GM12892 (cell line): ENCODE results near the gene DLX2.
A peak's percentile ranks its signal among the peaks of the same experiment; 100 is the strongest.
"Not testable (repeated sequence)": the region's sequence is repeated elsewhere in the genome, so short reads cannot be mapped to it uniquely, and the experiment has no call there.

Experiments
- DNase-seq: peaks from one replicate; pipeline ENCODE4 v3.0.0; 2011; ENCODE audit not compliant: insufficient read length
- FAIRE-seq: peaks from 2 replicates; lab custom pipeline; 2011; peaks lifted over from hg19 to GRCh38; lab: Jason Lieb, UNC
- POLR2A ChIP-seq: IDR thresholded peaks from 2 replicates; pipeline ENCODE4 v1.6.1; 2011; ENCODE audit warnings: low read depth, low read length, control low read depth
- POLR2AphosphoS5 ChIP-seq: IDR thresholded peaks from 2 replicates; pipeline ENCODE4 v1.6.1; 2011; ENCODE audit warnings: low read depth, low read length, control low read depth
- TAF1 ChIP-seq: IDR thresholded peaks from 2 replicates; pipeline ENCODE4 v1.6.1; 2011; ENCODE audit warnings: low read depth, mild to moderate bottlenecking, control low read depth, low read length, borderline replicate concordance

DLX2 gene

DNA sequence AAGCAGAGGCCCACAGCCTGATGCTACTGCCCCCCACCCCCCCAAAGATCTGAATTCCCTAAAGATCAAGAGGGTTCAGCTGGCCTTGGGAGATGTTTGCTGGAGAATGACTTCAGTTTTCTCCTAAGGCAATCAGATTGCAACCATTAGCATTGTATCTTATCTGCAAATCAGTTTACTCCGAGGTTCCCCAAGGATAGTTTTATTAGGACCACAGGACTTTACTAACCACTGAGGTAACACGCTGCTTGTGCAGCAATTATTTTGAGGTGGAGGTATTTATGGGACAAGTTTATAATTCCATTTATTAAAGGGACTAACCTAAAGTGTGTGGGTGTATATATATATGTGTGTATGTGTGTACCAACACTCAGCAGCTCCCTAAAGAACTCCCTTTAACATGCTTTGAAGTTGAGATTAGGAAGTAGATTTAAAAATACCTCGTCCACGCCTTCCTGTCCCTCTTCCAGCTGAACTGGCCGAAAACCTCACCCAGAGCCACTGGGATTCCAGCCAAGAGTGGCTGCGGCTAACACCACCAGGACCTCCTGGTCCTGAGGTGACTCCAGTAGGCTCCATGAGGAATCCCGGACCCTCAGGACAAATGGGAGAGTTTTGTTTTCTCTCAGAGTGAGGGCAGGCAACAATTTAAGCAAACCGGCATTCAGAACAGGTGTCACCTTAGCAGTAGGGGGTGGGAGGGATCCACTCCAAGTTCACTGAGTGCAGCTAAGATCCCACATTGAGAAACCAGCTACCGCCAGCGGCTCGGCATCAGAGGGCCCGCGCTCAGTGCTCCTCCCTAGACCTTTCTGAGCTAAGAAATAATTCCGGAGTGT is 20.4 kb downstream of the DLX2 start:
- FAIRE-seq = no peak
- TF ChIP-seq POLR2A (no peak), TAF1 (no peak), POLR2AphosphoS5 (no peak)
- no peak for DNase-seq

DNA sequence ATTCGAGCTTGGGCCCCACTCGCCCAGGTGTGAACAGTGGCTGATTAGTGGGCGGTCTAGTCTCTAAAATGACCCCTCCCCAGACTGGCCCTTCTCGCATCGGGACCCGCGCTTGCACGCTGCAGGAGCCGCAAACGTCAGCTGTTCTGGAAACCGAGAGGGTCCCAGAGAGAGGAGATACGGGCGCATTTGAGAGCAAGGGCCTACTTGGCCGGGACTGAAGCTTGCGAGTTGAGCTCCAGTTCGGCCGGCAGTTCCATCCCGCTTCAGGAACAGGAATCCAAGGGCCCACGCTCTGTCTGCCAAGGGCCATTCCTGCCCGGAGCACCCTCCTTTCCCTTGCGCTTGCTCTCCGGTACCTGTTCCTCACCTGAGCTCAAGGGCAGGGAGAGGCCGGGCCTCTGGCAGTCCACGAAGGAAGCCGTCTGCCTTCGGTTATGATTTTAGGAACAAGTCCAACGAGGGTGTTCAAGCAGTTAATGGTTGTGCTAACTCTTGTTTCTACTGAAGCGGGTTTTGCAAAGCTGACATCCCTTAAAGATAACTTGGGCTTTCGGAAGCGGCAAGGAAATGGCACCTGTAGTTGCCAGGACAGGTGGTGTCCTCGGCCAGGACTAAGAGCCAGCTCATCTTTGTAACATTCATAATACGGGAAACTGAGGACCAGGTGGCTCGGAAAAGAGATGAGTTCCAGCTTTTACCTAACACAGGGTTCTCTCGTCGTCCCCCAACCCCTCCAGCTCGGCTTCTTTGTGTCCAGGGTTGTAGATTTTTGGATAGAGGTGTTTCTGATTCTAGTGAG is 21.3 kb downstream of the DLX2 start:
- TF ChIP-seq POLR2A = no peak
- no peak for TF ChIP-seq POLR2AphosphoS5
- TF ChIP-seq TAF1 = no peak
- no peak for FAIRE-seq
- no peak for DNase-seq

DNA sequence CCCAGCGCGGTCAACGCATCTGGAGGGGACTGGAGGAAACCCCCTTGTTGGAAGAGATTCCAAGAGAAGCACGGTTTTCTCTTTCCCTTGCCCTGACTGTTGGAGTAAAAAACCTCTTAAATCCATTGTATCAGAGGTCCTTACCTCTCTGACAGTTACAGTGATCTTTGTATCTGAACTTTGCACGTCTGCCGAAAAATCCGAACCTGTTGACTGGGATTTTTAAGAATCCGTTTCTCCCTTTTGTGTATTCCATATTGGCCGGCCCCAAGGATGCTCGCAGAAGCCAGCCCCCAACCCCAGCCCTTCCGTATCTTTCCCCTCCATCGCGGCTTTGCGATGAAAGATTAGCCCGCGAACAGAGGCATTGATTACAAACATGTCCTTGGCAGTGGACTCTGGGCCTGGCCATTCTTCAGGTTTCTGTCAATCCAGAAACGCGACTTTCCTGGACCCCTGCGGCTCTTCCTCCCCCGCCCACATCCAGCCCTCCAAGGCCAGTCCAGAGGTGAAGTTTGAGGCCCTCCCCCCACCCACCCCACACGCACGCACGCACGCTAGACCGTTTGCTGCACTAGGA is 22.0 kb downstream of the DLX2 start:
- no peak for TF ChIP-seq TAF1
- no peak for TF ChIP-seq POLR2AphosphoS5
- TF ChIP-seq POLR2A = no peak
- DNase-seq = no peak
- FAIRE-seq = no peak

DNA sequence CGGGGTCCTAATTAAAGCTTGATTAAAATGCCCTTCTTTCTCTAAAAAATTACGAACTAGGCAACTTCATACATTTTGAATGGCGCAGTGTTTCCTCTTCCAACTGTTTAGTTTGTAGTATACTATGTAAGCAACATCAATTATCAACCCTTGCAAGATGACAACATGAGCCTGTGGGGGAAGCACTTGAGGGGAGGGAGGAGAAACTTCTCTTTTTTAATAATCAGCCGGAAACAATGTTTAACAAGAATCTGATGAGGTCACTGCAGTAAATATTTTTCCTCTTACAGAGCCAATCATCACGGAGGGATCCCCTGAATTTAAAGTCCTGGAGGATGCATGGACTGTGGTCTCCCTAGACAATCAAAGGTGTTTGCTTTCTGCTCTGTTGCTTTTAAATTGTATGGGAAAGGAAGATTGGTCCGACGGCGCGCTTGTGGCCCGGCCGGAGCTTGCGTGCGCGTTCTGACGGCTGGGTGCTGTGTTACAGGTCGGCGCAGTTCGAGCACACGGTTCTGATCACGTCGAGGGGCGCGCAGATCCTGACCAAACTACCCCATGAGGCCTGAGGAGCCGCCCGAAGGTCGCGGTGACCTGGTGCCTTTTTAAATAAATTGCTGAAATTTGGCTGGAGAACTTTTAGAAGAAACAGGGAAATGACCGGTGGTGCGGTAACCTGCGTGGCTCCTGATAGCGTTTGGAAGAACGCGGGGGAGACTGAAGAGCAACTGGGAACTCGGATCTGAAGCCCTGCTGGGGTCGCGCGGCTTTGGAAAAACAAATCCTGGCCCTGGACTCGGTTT is 22.7 kb downstream of the DLX2 start:
- TF ChIP-seq POLR2AphosphoS5 (no peak), TAF1 (no peak), POLR2A (no peak)
- FAIRE-seq = no peak
- no peak for DNase-seq

DNA sequence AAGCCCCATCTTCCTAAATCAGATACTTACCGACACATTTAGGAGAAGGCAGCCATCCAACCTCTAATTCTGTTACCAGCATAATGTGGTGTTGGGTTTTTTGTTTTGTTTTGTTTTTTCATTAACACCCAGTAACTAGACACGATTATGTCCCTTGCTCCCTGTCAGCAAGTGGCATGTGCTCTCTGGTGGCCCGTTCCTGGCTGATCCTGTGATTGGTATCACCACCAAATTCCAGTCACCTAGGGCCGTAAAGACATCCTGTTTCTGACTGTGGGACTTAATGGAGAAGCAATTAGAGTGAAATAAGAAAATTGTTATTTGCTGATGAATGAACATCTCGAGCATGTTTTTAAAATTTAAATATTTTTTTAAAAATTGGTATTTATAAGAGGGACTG is 23.3 kb downstream of the DLX2 start:
- no peak for TF ChIP-seq POLR2AphosphoS5
- no peak for TF ChIP-seq TAF1
- TF ChIP-seq POLR2A = no peak
- FAIRE-seq = no peak
- no peak for DNase-seq

DNA sequence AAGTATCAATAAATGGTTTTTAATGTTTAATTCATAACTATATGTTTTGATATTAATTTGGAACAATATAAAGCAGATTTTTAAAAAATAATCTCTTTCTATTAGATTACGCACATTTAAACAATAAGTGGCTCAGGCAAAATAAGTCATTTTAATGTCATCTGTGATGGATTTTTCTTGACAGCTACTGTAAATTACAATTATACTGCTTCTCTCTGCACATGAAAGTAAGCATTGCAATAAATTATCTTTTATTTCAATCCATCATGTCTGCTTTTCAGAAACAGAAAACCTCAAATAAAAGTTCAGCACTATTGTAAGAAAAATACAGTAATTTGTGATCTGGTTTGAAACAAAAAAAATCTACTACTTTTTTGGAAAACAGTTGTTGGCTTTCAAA is 28.4 kb downstream of the DLX2 start:
- FAIRE-seq = no peak
- TF ChIP-seq POLR2A = no peak
- TF ChIP-seq POLR2AphosphoS5 = no peak
- TF ChIP-seq TAF1 = no peak
- no peak for DNase-seq

DNA sequence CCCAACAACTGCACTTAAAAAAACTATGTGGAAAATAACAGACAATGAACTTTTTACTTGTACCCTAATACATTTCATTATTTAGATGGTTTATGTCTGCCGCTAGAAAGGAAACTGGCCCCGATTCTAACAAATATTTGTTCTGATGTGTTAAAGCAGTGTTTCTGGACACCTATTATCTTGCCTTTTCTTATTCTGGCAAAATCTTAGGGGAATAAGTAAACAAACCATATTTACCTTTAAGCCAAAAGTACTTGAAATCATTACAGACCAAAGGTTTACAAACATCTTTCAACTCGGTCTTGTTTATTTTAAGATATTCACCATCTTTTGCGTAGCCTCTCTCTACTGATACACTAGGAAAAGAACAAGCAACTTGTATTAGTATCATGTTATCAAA is 29.2 kb downstream of the DLX2 start:
- FAIRE-seq (no peak), DNase-seq (no peak)
- no peak for TF ChIP-seq POLR2AphosphoS5
- TF ChIP-seq POLR2A = no peak
- TF ChIP-seq TAF1 = no peak

DNA sequence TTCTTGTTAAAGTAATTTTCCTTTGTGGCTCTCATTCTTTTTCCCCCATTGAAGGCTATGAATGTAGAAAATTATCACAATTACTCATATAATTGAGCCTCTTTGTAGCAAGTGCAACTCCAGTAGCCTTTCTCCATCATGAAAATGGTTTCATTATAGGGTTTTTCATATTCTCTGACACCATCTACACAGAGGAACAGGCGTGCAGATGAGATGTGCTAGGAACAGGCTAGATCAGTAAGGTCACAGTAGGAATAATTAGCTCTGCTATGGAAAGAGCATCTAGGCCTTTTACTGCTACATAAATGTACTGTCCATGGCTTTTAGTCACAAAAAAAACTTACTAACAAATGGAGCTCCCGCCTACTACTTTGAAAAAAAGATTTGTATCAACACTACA is 30.0 kb downstream of the DLX2 start:
- TF ChIP-seq POLR2AphosphoS5 (no peak), TAF1 (no peak), POLR2A (no peak)
- DNase-seq (no peak), FAIRE-seq (no peak)

DNA sequence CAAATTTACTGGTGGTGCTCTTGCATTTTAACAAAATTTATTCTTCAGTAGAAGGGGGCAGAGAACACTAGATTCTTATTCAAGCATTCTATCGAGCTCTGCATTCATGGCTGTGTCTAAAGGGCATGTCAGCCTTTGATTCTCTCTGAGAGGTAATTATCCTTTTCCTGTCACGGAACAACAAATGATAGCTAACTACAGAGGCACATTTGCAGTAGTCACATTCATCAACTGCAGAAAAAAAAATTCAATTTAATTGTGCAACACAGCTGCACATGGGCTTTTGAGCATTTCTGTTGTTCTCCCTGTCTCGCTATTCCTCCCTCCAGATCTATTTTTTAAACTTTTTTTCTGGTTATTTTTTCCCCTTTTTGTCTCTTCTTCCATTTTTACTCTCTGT is 30.4 kb downstream of the DLX2 start:
- FAIRE-seq = no peak

DNA sequence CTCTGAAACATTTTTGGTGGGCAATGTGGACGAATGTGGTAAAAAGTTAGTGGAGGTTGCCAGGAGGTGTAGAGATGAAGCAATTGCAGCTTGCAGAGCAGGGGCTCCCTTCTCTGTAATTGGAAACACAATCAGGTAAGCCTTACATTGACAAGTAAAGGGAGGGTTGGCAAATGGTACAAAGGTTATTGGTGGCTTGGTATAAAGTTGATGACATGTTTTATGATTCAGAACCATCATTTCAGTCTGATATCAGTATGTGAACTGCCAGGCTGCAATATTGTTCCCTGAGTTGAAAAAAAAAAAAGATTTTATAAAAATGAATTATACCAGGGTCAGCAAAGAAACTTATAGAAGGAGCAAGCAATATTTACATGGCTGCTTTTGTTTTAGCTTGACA is 31.8 kb downstream of the DLX2 start:
- TF ChIP-seq POLR2AphosphoS5 = no peak
- no peak for TF ChIP-seq POLR2A
- no peak for TF ChIP-seq TAF1
- peak; percentile 27 for FAIRE-seq
- DNase-seq = no peak

More for the DNA sequence above, 30.4 kb downstream of the DLX2 start:
- no peak for DNase-seq
- TF ChIP-seq POLR2A (no peak), POLR2AphosphoS5 (no peak), TAF1 (no peak)

DNA sequence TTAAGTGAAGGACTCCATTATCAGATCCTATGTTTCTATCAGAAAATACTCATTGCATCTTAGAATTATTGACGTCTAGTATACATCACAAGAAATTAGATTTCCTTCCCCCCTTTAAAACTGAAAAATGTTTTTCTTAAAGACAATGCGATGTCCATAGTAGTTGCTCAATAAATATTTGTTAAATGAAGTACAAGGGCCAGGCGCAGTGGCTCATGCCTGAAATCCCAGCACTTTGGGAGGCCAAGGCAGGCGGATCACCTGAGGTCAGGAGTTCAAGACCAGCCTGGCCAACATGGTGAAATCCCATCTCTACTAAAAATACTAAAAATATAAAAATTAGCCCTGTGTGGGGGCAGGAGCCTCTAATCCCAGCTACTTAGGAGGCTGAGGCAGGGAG is 34.8 kb downstream of the DLX2 start:
- not testable (repeated sequence) for DNase-seq, FAIRE-seq
